ENCODE measurements around the gene SH3BP2.
A peak's percentile ranks its signal among the peaks of the same experiment; 100 is the strongest.

The SH3BP2 gene

GRCh38 chr4:2850966-2851798 is 58.3 kb downstream of the SH3BP2 start:
- DNase-seq = no peak

- no peak for DNase-seq
These were observed 59.6 kb downstream of the SH3BP2 start for GRCh38 chr4:2852481-2852921.

- no peak for DNase-seq
These were observed 62.7 kb downstream of the SH3BP2 start for GRCh38 chr4:2855584-2855983.

GRCh38 chr4:2856266-2856665 is 63.4 kb downstream of the SH3BP2 start:
- no peak for DNase-seq

- DNase-seq = no peak
These were observed 64.6 kb downstream of the SH3BP2 start for GRCh38 chr4:2857349-2857927.

GRCh38 chr4:2858451-2859217 is 65.7 kb downstream of the SH3BP2 start:
- DNase-seq = no peak

- DNase-seq = no peak
These were observed 66.6 kb downstream of the SH3BP2 start for GRCh38 chr4:2859514-2859913.

GRCh38 chr4:2860391-2861348 is 67.8 kb downstream of the SH3BP2 start:
- DNase-seq = no peak

GRCh38 chr4:2861631-2862436 is 68.9 kb downstream of the SH3BP2 start:
- DNase-seq = no peak

- DNase-seq = no peak
These were observed 69.6 kb downstream of the SH3BP2 start for GRCh38 chr4:2862528-2862927.

- DNase-seq = no peak
These were observed 70.8 kb downstream of the SH3BP2 start for GRCh38 chr4:2863649-2864048.

- DNase-seq = no peak
These were observed 72.4 kb downstream of the SH3BP2 start for GRCh38 chr4:2865196-2865780.

- no peak for DNase-seq
These were observed 73.4 kb downstream of the SH3BP2 start for GRCh38 chr4:2866160-2866861.

- DNase-seq = no peak
These were observed 74.0 kb downstream of the SH3BP2 start for GRCh38 chr4:2866891-2867290.

GRCh38 chr4:2867758-2868491 is 75.0 kb downstream of the SH3BP2 start:
- DNase-seq = peak in 5 of 51 donors; percentile 17 to 68 (median 21)

- peak in 2 of 51 donors; percentile 31 to 44 for DNase-seq
These were observed 76.1 kb downstream of the SH3BP2 start for GRCh38 chr4:2868877-2869487.

- no peak for DNase-seq
These were observed 76.8 kb downstream of the SH3BP2 start for GRCh38 chr4:2869659-2870058.

- no peak for DNase-seq
These were observed 77.2 kb downstream of the SH3BP2 start for GRCh38 chr4:2870082-2870481.

All from hypothalamus (tissue), 51 donors.